Neuronal stem cell (in vitro differentiated cells): ENCODE data around the gene KIF6.

ENCODE experiments used
- DNase-seq: peaks from one replicate; pipeline ENCODE4 v3.0.0-alpha.2; 2013; ENCODE audit warnings: low spot score
- H2AFZ ChIP-seq: one replicate; pipeline ENCODE4 v1.6.1; 2013; ENCODE audit warnings: mild to moderate bottlenecking, low read length, inconsistent platforms
- H2AK5ac ChIP-seq: 2 replicates; pipeline ENCODE4 v1.6.1; 2013; ENCODE audit warnings: low read depth, mild to moderate bottlenecking, inconsistent platforms, low read length, moderate library complexity, mixed read lengths
- H2BK120ac ChIP-seq: 2 replicates; pipeline ENCODE4 v1.6.1; 2013; ENCODE audit warnings: low read depth, mild to moderate bottlenecking, inconsistent platforms, low read length, moderate library complexity, mixed read lengths
- H2BK12ac ChIP-seq: one replicate; pipeline ENCODE4 v1.6.1; 2013; ENCODE audit warnings: low read length, inconsistent platforms
- H2BK15ac ChIP-seq: 2 replicates; pipeline ENCODE4 v1.6.1; 2013; ENCODE audit warnings: mild to moderate bottlenecking, low read length, inconsistent platforms, mixed read lengths
- H2BK5ac ChIP-seq: one replicate; pipeline ENCODE4 v1.6.1; 2013; ENCODE audit warnings: inconsistent platforms, mild to moderate bottlenecking, low read length, moderate library complexity
- H3K14ac ChIP-seq: one replicate; pipeline ENCODE4 v1.6.1; 2013; ENCODE audit warnings: low read length, inconsistent platforms
- H3K18ac ChIP-seq: 2 replicates; pipeline ENCODE4 v1.6.1; 2013; ENCODE audit warnings: low read length, inconsistent platforms
- H3K23ac ChIP-seq: 2 replicates; pipeline ENCODE4 v1.6.1; 2013; ENCODE audit warnings: low read depth, mild to moderate bottlenecking, mixed read lengths, low read length, inconsistent platforms; ENCODE audit not compliant: poor library complexity
- H3K27ac ChIP-seq: replicated peaks from 3 replicates; pipeline ENCODE4 v1.5.1; 2013; ENCODE audit warnings: low read length, inconsistent platforms
- H3K27me3 ChIP-seq, 3 experiments: 2 replicates each; pipeline ENCODE4 v1.6.1; 2013; ENCODE audit warnings: low read length in 3 of 3, mild to moderate bottlenecking in 2 of 3, inconsistent platforms in 1 of 3, low read depth in 1 of 3, mixed read lengths in 1 of 3, moderate library complexity in 1 of 3; ENCODE audit not compliant: control insufficient read depth in 3 of 3, insufficient read depth in 3 of 3
- H3K36me3 ChIP-seq, 2 donors: replicated peaks in 1 of 2; 2 replicates each; pipeline ENCODE4 v1.6.1; 2013; ENCODE audit warnings: low read length in 2 of 2; ENCODE audit not compliant: control insufficient read depth in 2 of 2, insufficient read depth in 2 of 2
- H3K4ac ChIP-seq: 2 replicates; pipeline ENCODE4 v1.6.1; 2013; ENCODE audit warnings: inconsistent platforms, mild to moderate bottlenecking, low read length, moderate library complexity
- H3K4me1 ChIP-seq, 2 donors: 1 replicate in 1 of 2; 2 replicates in 1 of 2; pipeline ENCODE4 v1.6.1; 2013; ENCODE audit warnings: low read length in 2 of 2, low read depth in 1 of 2; ENCODE audit not compliant: control insufficient read depth in 2 of 2, insufficient read depth in 1 of 2
- H3K4me2 ChIP-seq: one replicate; pipeline ENCODE4 v1.6.1; 2013; ENCODE audit warnings: mild to moderate bottlenecking, low read length, inconsistent platforms; ENCODE audit not compliant: insufficient read depth, poor library complexity, severe bottlenecking
- H3K4me3 ChIP-seq, 2 donors: 2 replicates each; pipeline ENCODE4 v1.5.1; 2013; ENCODE audit warnings: low read length in 2 of 2, mild to moderate bottlenecking in 2 of 2, inconsistent platforms in 1 of 2, moderate library complexity in 1 of 2
- H3K79me1 ChIP-seq: one replicate; pipeline ENCODE4 v1.6.1; 2013; ENCODE audit warnings: low read depth, mild to moderate bottlenecking, inconsistent platforms, low read length, moderate library complexity
- H3K9ac ChIP-seq: one replicate; pipeline ENCODE4 v1.6.1; 2013; ENCODE audit warnings: mild to moderate bottlenecking, low read depth, low read length, inconsistent platforms; ENCODE audit not compliant: poor library complexity
- H3K9me3 ChIP-seq, 2 donors: replicated peaks in 1 of 2; 2 replicates each; pipeline versions ENCODE3 to v1.6.1; 2013; ENCODE audit warnings: low read length in 2 of 2, mild to moderate bottlenecking in 2 of 2, inconsistent platforms in 1 of 2, low read depth in 1 of 2, mixed read lengths in 1 of 2, moderate library complexity in 1 of 2; ENCODE audit not compliant: control insufficient read depth in 2 of 2, insufficient read depth in 1 of 2
- H4K8ac ChIP-seq: one replicate; pipeline ENCODE4 v1.6.1; 2013; ENCODE audit warnings: low read depth, mild to moderate bottlenecking, inconsistent platforms, low read length, moderate library complexity
- H4K91ac ChIP-seq: one replicate; pipeline ENCODE4 v1.6.1; 2013; ENCODE audit warnings: low read length, low read depth, mild to moderate bottlenecking, inconsistent platforms; ENCODE audit not compliant: poor library complexity
- WGBS, 2 donors: extraction: QIAGEN DNeasy Blood & Tissue Kit; methylation state at CpG; one replicate each; pipeline ENCODE4 v1.1.7; 2013; ENCODE audit warnings: missing lambda C conversion rate in 2 of 2, mixed read lengths in 1 of 2; ENCODE audit not compliant: insufficient read length in 2 of 2, insufficient replicate concordance in 1 of 2; ENCODE audit errors: extremely low coverage in 2 of 2; 5-methylcytosine and 5-hydroxymethylcytosine counted together

The KIF6 gene

DNA sequence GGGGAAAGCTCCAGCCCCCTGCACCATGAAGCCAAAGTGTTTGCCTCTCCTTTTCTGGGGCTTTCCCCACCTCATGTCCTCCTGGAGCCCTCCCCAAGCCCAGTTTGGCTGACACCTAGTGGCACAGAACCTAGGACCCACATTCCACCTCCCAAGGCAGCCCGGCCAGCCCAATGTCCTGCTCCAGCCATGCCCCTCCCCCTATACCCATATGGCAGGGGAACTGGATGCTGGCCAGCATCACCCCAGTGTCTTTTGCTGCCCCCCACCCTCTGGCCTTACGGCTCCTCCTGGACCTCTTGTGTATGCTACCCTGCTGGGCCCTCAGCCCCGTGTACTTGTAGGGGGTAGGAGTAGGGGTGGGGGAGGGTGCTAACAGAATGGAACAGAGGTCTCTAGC, 170.1 kb downstream of the KIF6 start:
- no peak overlapping the region for H2BK5ac ChIP-seq
- no peak overlapping the region for H4K8ac ChIP-seq
- DNase-seq, result no peak
- no peaks in the 10 kb centered on the region for H3K79me1 ChIP-seq
- no peak overlapping the region for H2BK12ac ChIP-seq
- H3K27me3 ChIP-seq, result no peaks in the 10 kb centered on the region
- H3K18ac ChIP-seq, result no peak overlapping the region
- H3K27ac ChIP-seq, result no peak overlapping the region
- H3K36me3 ChIP-seq, result no peaks in the 10 kb centered on the region
- H3K9ac ChIP-seq, result no peak overlapping the region
- no peaks in the 10 kb centered on the region for H3K9me3 ChIP-seq
- no CpG with 5 or more reads among the region's 3 CpGs for WGBS, 2 donors
- H3K4ac ChIP-seq, result no peak overlapping the region
- no peak overlapping the region for H2BK120ac ChIP-seq
- H4K91ac ChIP-seq, result no peak overlapping the region
- no peak overlapping the region for H2BK15ac ChIP-seq
- H3K4me3 ChIP-seq, result no peak overlapping the region
- H2AFZ ChIP-seq, result no peak overlapping the region
- no peaks in the 10 kb centered on the region for H3K4me1 ChIP-seq
- H2AK5ac ChIP-seq, result peak overlapping the region; percentile 89
- no peak overlapping the region for H3K14ac ChIP-seq
- no peak overlapping the region for H3K23ac ChIP-seq
- no peak overlapping the region for H3K4me2 ChIP-seq

DNA sequence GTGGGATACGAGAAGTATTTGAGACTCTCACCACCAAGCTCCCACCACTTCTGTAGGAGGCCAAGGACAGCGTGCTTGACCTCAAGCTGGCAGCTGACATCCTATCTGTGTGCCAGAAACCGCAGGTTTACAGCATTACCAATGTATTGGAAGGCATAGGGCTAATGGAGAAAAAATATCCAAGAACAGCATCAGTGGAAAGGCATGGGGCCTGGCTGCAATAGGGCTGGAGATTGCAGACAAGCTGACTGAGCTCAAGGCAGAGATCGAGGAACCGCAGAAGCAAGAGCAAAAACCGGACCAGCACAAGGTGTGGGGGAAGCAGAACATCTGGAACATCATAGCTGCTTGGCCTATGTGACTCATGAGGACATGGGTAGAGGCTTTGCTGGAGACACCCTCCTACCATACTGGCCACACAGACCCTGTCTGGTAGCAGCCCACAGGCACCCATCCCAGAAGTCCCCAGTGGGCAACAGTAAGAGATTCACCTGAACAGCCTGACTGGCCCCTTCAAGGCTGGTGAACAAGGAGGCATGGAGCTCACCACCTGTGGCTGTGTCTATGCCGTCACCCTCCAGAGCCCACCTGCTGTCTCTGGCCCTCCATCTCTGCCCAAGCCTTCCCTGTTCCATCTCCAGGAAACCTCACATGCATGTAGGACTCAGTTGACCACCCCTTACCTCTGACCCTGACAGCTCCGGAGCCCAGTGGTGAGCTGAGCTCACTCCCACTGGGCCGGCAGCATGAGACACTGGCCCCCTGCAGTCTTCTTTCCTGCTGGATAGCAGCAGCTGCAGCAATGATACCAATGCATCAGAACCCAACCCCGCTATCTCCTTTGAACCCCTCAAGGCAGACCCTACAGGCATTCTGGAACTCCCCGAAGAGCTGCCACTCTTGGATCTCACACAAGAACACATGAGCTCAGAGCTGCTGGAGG, 171.1 kb downstream of the KIF6 start:
- Histone ChIP-seq H2BK15ac (no peak overlapping the region), H3K9ac (no peak overlapping the region), H3K36me3 (no peaks in the 10 kb centered on the region), H3K4me1 (no peaks in the 10 kb centered on the region), H3K27me3 (no peaks in the 10 kb centered on the region), H3K27ac (no peak overlapping the region), H3K23ac (peak overlapping the region; percentile 25), H3K4me3 (no peak overlapping the region), H3K9me3 (no peaks in the 10 kb centered on the region), H3K4ac (no peak overlapping the region), H2BK5ac (no peak overlapping the region), H2BK12ac (no peak overlapping the region), H2AK5ac (no peak overlapping the region), H3K14ac (no peak overlapping the region), H2AFZ (no peak overlapping the region), H4K91ac (no peak overlapping the region), H4K8ac (peak overlapping the region; percentile 65), H3K18ac (no peak overlapping the region), H3K4me2 (no peak overlapping the region), H3K79me1 (no peaks in the 10 kb centered on the region), H2BK120ac (peak overlapping the region; percentile 61)
- no peak for DNase-seq
- no CpG with 5 or more reads among the region's 11 CpGs for WGBS, 2 donors

DNA sequence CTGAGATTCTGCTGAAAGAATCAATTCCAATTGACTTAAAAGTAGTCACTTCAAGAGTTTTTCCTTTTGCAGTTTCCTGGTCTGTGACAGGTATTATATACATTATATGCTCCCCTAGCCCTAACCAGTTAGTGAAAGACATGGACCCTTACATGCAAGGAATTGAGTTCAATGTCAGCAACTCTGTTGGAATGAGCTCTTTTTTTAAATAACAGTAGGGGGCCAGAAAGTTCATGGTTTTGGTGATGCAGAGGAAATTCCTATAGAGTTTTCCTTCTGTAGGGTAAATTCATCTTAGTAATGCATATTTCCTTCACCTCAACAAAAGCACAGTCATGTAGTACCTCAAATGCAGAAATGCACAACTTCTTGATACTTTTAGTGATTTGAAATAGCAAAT, 172.2 kb downstream of the KIF6 start:
- Histone ChIP-seq H2BK120ac (no peak overlapping the region), H2BK5ac (no peak overlapping the region), H4K91ac (no peak overlapping the region), H2BK15ac (no peak overlapping the region), H3K18ac (no peak overlapping the region), H2AK5ac (no peak overlapping the region), H3K4me2 (no peak overlapping the region), H3K4me1 (no peaks in the 10 kb centered on the region), H2BK12ac (no peak overlapping the region), H4K8ac (no peak overlapping the region), H3K36me3 (no peaks in the 10 kb centered on the region), H3K79me1 (no peaks in the 10 kb centered on the region), H3K9ac (no peak overlapping the region), H3K23ac (no peak overlapping the region), H3K4ac (no peak overlapping the region), H3K9me3 (no peaks in the 10 kb centered on the region), H3K27ac (no peak overlapping the region), H2AFZ (no peak overlapping the region), H3K14ac (no peak overlapping the region), H3K4me3 (no peak overlapping the region), H3K27me3 (no peaks in the 10 kb centered on the region)
- DNase-seq, result no peak

DNA sequence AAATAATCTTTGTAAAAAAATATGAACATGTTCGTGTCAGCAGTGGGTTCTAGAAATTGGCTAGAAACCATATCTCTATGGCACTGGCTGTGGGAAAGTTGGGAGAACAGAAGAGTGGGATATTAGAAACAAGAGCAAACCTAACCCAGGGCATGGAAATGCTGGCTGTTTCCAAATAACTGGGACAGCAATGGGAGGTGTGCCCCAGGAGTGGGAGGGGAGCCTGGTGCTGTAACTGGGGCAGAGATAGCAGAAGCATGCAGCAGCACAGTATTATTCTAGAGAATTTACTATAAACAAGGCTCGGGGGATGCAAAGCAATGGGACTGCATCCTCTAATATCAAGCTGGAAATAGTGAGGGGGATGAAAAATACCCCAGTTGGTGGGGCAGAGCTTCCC, 175.0 kb downstream of the KIF6 start:
- no peak overlapping the region for H3K27ac ChIP-seq
- no peak overlapping the region for H3K4me3 ChIP-seq
- no peaks in the 10 kb centered on the region for H3K4me1 ChIP-seq
- no peak overlapping the region for H3K4me2 ChIP-seq
- H4K91ac ChIP-seq, result no peak overlapping the region
- H3K9ac ChIP-seq, result no peak overlapping the region
- no peak overlapping the region for H3K23ac ChIP-seq
- whole genome bisulfite sequencing, 2 donors, result no CpG with 5 or more reads among the region's 2 CpGs
- H3K36me3 ChIP-seq, result no peaks in the 10 kb centered on the region
- H2AFZ ChIP-seq, result no peak overlapping the region
- no peak overlapping the region for H3K18ac ChIP-seq
- no peak overlapping the region for H3K14ac ChIP-seq
- no peak overlapping the region for H2BK120ac ChIP-seq
- H2AK5ac ChIP-seq, result no peak overlapping the region
- no peak overlapping the region for H2BK5ac ChIP-seq
- no peaks in the 10 kb centered on the region for H3K79me1 ChIP-seq
- no peak overlapping the region for H2BK12ac ChIP-seq
- no peaks in the 10 kb centered on the region for H3K27me3 ChIP-seq
- H2BK15ac ChIP-seq, result no peak overlapping the region
- no peaks in the 10 kb centered on the region for H3K9me3 ChIP-seq
- no peak for DNase-seq
- no peak overlapping the region for H4K8ac ChIP-seq
- no peak overlapping the region for H3K4ac ChIP-seq
